ENCODE results near the gene CLCN6. TPM values are rescaled to one million over a fixed set of nuclear protein-coding genes. Genes with fewer than 3 reads are reported as not detected.
"Not testable (repeated sequence)": the region's sequence is repeated elsewhere in the genome, so short reads cannot be mapped to it uniquely, and the experiment has no call there.

CLCN6 gene
- total and polyA plus RNA-seq, 2 of the 8 experiments (the other 6 are each of a cell fraction or from before 2014, with no cell fraction given), result 15.7 to 26.0 TPM

GRCh38 chr1:11803924-11804665 is 1.9 kb upstream of the CLCN6 start:
- H3K27ac ChIP-seq (ENCODE audit: low read depth, low read length), result peak overlapping the region; percentile 41
- H3K23me2 ChIP-seq (ENCODE audit: low read depth, low read length), result peaks cover 18% of the 10 kb centered on the region
- H4K8ac ChIP-seq (ENCODE audit: extremely low read depth, insufficient read depth, low read length); H3K9me3 ChIP-seq (ENCODE audit: insufficient read depth in 2 of 2, low read depth in 1 of 2, low read length in 1 of 2); H2BK5ac ChIP-seq (ENCODE audit: low read depth, low read length); H3K79me1 ChIP-seq (ENCODE audit: low read depth, low read length); H3K18ac ChIP-seq (ENCODE audit: extremely low read depth, low read length); H2BK12ac ChIP-seq (ENCODE audit: low read depth, low read length); H2AK5ac ChIP-seq (ENCODE audit: low read depth, low read length); H3K23ac ChIP-seq (ENCODE audit: insufficient read length); H4K20me1 ChIP-seq (replicated peaks in 1 of 2; ENCODE audit: control insufficient read depth in 1 of 2, insufficient read depth in 2 of 2, low read length in 2 of 2); H2BK15ac ChIP-seq (ENCODE audit: low read length); H2AFZ ChIP-seq (ENCODE audit: low read length); H2BK20ac ChIP-seq (ENCODE audit: low read length); H3K14ac ChIP-seq (ENCODE audit: insufficient read length); H3K27me3 ChIP-seq (replicated peaks in 1 of 4; ENCODE audit: control insufficient read depth in 3 of 4, extremely low read depth in 1 of 4, insufficient read depth in 3 of 4, low read length in 3 of 4); FAIRE-seq; H4K91ac ChIP-seq (replicated peaks; ENCODE audit: insufficient read length, low read length); H2BK120ac ChIP-seq (replicated peaks; ENCODE audit: low read depth, low read length); DNase-seq (ENCODE audit: low read depth in 1 of 2, low spot score in 2 of 2); H3K56ac ChIP-seq (replicated peaks; ENCODE audit: insufficient read length, low read depth, low read length): not testable (repeated sequence)
- peak overlapping the region; percentile 84 to 98 for H3K4me2 ChIP-seq (ENCODE audit: insufficient read depth in 1 of 2, low read depth in 2 of 2, low read length in 2 of 2)
- H3K4me1 ChIP-seq (replicated peaks in 1 of 4; ENCODE audit: control insufficient read depth in 3 of 4, insufficient read depth in 4 of 4, low read length in 3 of 4), result peaks cover 13 to 24% (median 18%) of the 10 kb centered on the region in 4 experiments
- TF ChIP-seq SP1 (IDR thresholded peaks at IDR 0.05; ENCODE audit: low read depth, low read length), result 0 out of 2 replicates have a peak, but pooled peaks have one; percentile 5
- H3K4me3 ChIP-seq (ENCODE audit: extremely low read depth in 1 of 4, insufficient read depth in 2 of 4, low read depth in 3 of 4, low read length in 4 of 4), result peak overlapping the region; percentile 15 to 88 (median 66); a peak in 6 of 8 replicates
- H4K5ac ChIP-seq (ENCODE audit: insufficient read length, low read depth, low read length), result peak overlapping the region; percentile 14
- H3K36me3 ChIP-seq (ENCODE audit: control insufficient read depth in 2 of 4, insufficient read depth in 4 of 4, low read length in 3 of 4), result peaks cover 4 to 17% (median 15%) of the 10 kb centered on the region in 4 experiments; a peak in 7 of 8 replicates
- POLR2A ChIA-PET (ENCODE audit: partially characterized antibody), result interaction anchor here (0.5 to 3.2 kb wide), 10 partner anchors 10 to 215 kb away, joined by 3 to 27 read pairs (median 4); partner anchors contain the start of genes AGTRAP, DRAXIN and MIIP
- peak overlapping the region in 2 of 4 experiments; percentile 26 to 44; a peak in 1 of 7 replicates for H3K9ac ChIP-seq (replicated peaks in 1 of 4; ENCODE audit: extremely low read depth in 1 of 4, low read depth in 3 of 4, low read length in 3 of 4)
- 76% methylated on average over 9 of the region's 9 CpGs; no CpG with 5 or more reads in 1 of the 2 experiments for WGBS, 2 experiments (ENCODE audit: extremely low coverage in 1 of 2, insufficient coverage in 1 of 2, insufficient read length in 1 of 2, insufficient replicate concordance in 2 of 2, low coverage in 1 of 2, low lambda C conversion rate in 2 of 2, missing lambda C conversion rate in 1 of 2)
- CTCF ChIA-PET (ENCODE audit: partially characterized antibody), result interaction anchor here (0.6 to 4.2 kb wide), 7 partner anchors 10 to 1744 kb away, joined by 3 to 49 read pairs (median 3); no protein-coding TSS in a partner anchor
- peak overlapping the region; percentile 10 for H3K4ac ChIP-seq (replicated peaks; ENCODE audit: insufficient read length, low read depth, low read length)
- H3K79me2 ChIP-seq (ENCODE audit: control insufficient read depth in 1 of 2, insufficient read depth in 2 of 2, low read length in 2 of 2), result peaks cover 8 to 45% of the 10 kb centered on the region in 2 experiments; a peak in 3 of 4 replicates
